ENCODE measurements around the gene EPB41L5.
"Not testable (repeated sequence)": the region's sequence is repeated elsewhere in the genome, so short reads cannot be mapped to it uniquely, and the experiment has no call there.

Gene EPB41L5

DNA sequence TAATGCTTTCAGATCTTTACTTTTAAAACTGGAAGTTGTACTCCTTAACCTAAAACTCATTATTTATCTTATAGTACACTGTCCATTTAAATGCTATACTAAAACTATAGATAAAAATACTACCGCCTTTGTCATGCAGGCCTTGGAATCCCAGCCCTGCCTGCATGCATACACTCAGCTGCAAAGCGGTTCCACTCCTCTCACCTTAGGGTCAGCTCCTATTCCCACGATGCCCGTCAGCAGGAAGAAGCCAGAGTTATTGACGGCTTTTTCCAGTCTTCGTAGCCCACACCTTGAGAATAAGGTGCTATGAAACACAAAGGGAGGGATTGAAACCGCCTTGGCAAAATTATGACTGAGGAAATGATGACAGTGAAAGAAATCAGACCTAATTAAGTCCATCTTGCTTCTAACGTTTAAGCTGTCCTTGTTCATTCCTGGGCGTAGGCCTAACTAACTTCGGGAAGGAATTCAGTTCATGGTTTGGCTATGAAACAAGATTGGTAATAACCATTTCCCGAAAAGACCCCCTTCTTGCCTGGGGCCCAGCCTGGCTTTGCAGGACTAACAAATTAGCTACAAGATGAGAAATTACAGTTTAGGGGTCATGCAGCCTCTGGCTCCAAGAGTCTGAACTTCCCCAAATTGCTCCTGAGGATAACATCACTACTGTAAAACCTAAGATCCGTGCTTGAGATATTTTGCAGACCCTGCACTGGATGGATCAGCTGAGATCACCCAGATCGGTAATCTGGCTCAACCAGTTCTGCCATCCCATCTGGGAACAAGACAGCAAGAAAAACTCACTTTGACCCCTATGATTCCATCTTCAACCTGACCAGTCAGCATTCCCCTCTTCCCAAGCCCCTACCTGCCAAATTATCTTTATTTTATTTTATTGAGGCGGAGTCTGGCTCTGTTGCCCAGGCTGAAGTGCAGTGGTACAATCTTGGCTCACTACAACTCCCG lies 17.1 kb downstream of the EPB41L5 start:
- DNase-seq (ENCODE audit: low read depth in 2 of 2): no peak

DNA sequence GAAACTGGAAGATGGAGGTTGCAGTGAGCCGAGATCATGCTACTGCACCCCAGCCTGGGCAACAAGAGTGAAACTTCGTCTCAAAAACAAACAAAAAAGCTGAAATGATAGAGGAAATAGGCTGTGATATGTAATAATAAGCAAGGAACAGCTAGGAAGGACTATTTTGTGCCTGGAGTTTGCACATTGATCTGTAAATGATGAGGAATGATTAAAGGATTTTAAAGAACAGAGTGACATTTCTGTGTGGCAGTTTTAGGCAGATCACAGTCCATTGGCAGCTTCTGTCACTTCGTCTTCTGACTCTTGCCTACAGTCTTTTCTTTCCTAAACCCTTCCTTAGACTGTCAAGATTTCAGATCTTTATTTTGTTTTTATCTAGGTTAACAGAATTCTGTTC lies 19.4 kb downstream of the EPB41L5 start:
- DNase-seq (ENCODE audit: low read depth in 2 of 2): no peak

DNA sequence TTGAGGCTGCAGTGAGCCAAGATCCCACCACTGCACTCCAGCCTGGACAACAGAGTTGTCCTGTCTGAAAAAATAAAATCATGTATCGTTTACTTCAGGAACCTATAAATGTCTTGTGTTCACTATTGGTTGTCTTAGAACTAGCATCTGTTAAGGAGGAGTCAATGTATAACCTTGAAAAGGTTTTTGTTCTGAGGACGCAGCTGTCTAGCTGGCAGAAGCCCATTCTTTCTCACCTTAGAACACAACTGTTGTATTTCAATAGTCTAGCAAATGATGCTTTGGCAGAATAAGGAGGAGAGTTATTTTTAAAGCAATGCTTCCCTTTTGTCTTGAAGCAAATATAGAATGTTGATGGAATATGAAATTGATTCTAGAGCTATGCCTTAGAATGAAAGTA lies 21.1 kb downstream of the EPB41L5 start:
- DNase-seq (ENCODE audit: low read depth in 2 of 2): no peak

DNA sequence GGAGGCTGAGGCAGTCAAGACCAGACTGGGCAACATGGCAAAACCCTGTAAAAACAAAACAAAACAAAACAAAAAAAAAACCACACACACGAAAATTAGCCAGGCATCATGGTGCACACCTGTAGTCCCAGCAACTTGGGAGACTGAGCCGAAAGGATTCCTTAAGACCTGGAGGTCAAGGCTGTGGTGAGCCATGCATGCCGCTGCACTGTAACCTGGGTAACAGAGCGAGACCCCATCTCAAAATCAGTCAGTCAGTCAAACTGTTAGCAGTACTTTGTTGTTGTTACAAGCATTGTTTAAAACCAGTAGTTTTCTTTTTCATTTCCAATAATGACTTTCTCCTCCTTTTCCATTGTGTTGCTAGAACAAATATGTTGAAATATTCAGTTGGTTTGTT lies 21.7 kb downstream of the EPB41L5 start:
- DNase-seq (ENCODE audit: low read depth in 2 of 2): no peak

DNA sequence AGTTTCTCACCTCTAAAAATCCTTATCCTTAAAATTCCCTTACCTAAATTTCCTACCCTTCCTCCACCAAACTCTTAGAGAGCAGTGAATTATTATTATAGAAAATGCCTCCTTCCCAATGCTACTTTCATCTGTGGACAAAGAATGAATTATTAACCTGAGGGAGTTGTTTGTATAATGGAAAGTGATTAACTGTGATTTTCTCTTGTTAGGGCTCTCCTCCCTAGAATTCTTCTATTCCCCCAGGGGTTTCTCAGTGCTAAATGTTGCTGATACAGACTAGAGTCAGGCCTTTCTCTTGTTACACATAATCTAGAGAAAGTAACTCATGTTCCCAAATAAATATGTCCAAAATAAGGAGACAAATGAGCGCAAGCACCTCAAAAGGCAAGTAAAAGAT lies 23.3 kb downstream of the EPB41L5 start:
- DNase-seq (ENCODE audit: low read depth in 2 of 2): no peak

DNA sequence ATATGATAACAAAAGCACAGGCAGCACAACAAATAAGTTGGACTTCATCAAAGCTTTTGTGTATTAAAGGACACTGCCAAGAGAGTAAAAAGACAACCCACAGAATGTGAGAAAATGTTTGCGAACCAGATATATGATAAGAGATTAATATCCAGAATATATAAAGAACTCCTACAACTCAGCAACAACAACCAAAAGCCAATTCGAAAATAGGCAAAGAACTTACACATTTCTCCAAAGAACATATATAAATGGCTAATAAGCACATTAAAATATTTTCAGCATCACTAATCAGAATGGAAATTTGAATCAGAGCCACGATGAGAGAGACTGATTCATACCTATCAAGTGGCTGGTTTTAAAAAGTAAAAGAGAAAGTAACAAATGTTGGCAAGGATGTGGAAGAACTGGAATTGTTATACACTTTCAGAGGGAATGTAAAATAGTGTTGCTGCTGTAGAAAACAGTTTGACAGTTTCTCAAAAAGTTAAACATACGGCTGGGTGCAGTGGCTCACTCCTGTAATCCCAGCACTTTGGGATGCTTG lies 25.2 kb downstream of the EPB41L5 start:
- DNase-seq (ENCODE audit: low read depth in 2 of 2): no peak

DNA sequence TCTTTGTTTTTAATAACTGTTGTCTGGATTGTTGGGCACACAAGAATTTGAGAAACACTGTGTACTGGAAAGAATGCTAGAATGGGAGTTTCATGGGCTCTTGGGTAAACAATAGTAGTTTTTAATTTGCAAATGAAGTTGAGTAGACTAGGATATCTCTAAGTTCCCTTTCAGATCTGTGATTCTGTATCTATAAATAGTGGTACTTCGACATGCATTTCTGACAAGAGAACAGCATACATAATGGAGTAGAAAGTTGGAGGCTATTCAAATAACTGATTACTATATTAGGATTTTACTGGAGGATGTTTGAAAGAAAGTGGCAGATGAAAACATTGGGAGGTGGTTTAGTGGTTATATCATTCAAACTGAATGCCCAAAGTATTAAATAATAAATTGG lies 29.5 kb downstream of the EPB41L5 start:
- no peak for DNase-seq (ENCODE audit: low read depth in 2 of 2)

DNA sequence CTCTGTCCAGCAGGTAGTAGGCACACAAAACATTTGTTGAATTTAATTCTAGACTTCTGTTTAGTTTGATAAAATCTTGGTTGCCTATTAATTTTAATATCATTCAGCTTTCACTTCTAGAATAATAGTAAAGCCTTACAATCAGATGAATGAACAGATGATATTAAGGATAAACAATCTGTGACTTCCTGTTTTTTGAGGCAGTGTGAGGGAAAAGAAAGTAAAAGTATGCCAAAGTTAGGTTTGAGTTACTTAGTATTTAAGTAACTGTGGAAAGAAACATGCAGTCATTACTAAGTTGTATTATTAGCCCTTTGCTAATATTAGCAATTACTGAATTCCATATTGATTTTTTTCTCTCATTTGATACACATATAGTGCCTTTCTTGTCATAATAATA lies 31.5 kb downstream of the EPB41L5 start:
- DNase-seq (ENCODE audit: low read depth in 2 of 2): no peak

DNA sequence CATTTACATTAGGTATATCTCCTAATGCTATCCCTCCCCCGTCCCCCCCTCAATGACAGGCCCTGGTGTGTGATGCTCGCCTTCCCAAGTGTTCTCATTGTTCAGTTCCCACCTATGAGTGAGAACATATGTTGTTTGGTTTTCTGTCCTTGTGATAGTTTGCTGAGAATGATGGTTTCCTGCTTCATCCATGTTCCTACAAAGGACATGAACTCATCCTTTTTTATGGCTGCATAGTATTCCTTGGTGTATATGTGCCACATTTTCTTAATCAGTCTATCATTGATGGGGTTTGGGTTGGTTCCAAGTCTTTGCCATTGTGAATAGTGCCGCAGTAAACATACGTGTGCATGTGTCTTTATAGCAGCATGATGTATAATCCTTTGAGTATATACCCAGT lies 32.9 kb downstream of the EPB41L5 start:
- DNase-seq (ENCODE audit: low read depth in 2 of 2): not testable (repeated sequence)

DNA sequence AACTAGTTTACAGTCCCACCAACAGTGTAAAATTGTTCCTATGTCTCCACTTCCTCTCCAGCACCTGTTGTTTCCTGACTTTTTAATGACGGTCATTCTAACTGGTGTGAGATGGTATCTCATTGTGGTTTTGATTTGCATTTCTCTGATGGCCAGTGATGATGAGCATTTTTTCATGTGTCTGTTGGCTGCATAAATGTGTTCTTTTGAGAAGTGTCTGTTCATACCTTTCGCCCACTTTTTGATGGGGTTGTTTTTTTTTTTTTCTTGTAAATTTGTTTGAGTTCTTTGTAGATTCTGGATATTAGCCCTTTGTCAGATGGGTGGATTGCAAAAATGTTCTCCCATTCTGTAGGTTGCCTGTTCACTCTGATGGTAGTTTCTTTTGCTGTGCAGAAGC lies 33.4 kb downstream of the EPB41L5 start:
- not testable (repeated sequence) for DNase-seq (ENCODE audit: low read depth in 2 of 2)

DNA sequence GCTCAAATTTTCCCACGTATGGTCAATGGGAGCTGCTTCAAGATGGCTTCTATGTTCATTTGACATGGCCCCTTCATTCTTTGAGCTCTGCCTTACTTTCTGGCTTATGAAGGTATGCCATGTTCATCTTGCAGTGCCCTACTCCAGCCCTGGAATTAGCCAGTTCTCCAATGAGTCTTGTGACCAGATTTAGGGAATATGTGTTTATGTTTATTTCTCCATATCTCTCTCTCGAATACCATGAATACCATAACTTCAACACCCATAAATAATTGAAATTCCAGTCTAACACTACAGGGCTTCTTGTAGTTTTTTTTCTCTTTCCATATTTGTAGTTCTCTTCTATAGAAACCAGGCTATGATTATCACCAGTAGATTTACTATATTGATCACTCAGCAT lies 39.7 kb downstream of the EPB41L5 start:
- no peak for DNase-seq (ENCODE audit: low read depth in 2 of 2)

DNA sequence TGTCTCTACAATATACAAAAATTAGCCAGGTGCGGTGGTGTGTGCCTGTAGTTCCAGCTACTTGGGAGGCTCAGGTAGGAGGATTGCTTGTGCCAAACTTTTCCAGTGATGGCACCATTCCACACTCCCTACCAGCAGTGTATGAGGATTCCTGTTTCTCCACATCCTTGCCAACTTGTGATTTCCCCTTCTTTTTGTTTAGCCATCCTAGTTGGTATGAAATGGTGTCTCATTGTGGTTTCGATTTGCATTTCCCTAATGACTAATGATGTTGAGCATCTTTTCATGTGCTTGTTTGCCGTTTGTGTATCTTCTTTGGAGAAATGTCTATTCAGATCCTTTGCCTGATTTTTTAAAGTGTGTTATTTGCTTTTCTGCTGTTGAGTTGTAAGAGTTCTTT lies 41.0 kb downstream of the EPB41L5 start:
- DNase-seq (ENCODE audit: low read depth in 2 of 2): no peak

DNA sequence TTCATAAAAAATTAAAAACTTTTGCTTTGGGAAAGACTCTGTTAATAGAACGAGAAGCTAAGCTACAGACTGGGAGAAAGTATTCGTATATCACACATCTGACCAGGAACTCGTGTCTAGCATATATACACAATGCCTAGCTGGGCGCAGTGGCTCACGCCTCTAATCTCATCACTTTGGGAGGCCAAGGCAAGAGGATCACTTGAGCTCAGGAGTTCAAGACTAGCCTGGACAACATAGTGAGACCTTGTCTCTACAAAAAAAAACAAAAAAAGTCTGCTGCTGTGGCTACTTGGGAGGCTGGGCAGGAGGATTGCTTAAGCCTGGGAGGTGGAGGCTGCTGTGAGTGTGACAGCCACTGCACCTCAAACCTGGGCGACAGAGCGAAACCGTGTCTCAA lies 46.6 kb downstream of the EPB41L5 start:
- DNase-seq (ENCODE audit: low read depth in 2 of 2): no peak

DNA sequence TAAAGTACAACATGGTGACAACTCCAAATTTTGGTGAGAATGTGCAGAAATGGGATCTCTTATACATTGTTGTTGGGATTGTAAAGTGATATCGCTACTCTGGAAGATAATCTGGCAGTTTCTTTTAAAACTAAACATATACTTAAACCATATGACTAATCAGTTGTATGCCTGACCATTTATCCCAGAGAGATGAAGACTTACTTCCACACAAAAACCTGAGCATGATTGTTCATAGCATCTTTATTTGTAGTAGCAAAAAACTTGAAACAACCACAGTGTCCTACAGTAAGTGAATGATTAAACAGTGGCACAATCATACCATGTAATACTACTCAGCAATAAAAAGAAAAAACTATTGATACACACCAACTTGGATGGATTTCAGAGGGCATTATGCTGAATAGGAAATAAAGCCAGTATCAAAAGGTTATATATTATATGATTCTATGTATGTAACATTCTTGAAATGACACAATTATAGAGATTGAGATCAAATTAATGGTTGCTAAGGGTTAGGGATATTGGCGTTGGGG lies 47.3 kb downstream of the EPB41L5 start:
- DNase-seq (ENCODE audit: low read depth in 2 of 2): no peak

DNA sequence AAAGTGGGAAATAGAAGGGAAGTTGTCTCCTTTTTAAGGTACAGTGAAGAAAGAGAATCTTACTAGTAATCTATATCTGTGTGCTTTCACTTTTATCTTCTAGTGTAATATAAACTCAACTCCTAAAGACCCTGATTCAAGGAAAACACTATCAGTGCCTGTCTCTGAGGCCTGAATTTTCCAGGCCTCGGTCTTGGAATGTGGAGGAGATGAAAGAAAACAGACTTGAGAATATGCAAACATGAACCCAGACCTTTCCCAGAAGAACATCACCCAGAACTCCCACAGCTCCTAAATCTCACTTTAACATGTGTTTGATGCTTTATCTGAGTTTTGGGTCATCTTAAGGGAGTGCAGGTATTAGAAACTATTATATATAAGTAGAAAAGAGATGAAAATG lies 51.8 kb downstream of the EPB41L5 start:
- DNase-seq (ENCODE audit: low read depth in 2 of 2): no peak

DNA sequence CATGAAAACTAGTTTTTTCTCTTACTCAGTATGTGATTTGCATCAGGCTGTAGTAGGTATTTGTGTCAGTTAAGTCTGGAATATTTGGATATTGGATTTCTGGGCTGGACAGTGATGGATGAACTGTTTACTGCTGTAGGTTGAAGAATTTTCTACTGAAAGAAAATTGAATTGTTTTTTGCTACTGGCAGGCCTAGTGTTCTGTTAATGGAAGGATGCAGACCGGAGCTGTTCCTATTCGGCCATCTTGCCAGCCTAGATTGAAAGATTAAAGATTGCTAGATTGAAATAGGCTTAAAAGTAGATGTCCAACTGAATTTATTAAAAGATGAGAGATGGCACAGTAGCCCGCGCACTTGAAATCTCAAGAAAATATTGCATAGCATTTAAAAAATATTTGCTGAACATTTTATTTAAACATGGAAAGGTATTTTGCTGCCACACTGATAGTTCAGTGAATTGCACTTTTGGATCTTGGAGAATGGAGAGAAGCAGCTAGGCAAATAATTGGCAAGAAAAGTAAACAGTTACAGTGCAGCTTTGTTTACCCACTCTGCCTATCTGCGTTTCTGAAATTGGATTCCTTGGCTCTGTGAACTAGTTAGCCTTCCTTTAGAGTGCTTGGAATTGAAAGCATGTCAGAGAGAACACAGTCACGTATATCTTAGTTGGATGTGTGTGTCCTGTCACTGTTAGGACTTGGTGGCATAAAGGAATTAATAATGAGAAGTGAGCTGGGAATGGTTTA lies 54.1 kb downstream of the EPB41L5 start:
- DNase-seq (ENCODE audit: low read depth in 2 of 2): no peak

DNA sequence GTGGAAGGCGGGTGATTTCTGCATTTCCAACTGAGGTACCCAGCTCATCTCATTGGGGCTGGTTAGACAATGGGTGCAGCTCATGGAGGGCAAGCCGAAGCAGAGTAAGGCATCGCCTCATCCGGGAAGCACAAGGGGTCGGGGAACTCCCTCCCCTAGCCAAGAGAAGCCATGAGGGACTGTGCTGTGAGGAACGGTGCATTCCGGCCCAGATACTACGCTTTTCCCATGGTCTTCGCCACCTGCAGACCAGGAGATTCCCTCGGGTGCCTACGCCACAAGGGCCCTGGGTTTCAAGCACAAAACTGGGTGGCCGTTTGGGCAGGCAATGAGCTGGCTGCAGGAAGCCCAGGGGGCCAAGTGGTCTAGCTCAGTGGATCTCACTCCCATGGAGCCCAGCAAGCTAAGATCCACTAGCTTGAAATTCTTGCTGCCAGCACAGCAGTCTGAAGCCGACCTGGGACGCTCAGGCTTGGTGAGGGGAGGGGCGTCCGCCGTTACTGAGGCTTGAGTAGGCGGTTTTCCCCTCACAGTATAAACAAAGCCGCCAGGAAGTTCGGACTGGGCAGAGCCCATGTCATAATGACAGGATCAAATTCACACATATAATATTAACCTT lies 55.3 kb downstream of the EPB41L5 start:
- not testable (repeated sequence) for DNase-seq (ENCODE audit: low read depth in 2 of 2)

DNA sequence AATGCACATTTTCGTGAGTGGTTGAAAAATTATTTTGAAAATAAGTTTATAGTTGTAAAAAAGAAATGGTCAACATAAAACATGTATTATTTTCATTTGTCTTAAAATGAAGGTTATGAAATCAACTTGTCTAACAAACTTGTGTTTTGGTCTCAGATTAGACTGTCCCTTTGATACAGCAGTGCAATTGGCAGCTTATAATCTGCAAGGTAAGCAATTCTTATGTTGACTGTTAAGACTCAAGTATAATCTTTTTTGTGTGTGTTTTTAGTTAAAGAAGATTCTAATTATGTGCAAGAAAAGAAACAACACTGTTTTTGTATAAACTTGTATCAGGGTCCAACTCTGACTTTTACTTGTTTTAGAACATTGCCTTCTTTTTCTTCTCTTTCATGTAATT lies 62.7 kb downstream of the EPB41L5 start:
- DNase-seq (ENCODE audit: low read depth in 2 of 2): no peak

DNA sequence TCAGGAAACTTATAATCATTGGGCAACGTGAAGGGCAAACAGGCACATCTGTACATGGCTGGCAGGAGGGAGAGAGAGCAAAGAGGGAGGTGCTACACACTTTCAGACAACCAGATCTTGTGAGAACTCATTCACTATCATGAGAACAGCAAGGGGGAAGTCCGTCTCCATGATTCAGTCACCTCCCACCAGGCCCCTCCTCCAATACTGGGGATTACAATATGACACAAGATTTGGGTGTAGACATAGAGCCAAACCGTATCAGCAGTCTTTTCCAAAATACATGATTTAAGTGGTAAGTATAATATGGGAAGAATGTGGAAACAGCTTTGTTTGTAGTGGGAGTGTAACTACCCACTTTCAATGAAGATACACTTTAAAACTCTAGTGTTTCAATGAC lies 65.0 kb downstream of the EPB41L5 start:
- no peak for DNase-seq (ENCODE audit: low read depth in 2 of 2)

DNA sequence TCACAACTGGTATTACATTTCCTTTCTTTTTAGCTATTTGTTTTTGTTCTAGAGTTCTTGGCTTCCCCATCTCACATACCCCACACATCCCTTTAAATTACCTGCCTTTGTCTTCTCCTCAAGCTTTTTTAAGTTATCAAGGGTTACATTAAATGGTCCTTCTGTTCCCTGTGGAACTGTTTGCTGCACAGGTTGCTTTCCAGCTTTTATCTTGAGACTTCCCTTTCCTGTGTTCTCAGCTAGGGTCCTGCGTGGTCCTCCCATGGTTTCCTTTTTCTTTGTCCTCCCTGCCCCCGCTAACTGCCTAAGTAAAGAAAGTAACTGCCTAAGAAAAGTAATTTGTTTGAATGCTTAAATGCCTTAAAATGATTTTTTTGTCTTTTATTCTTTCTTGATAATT lies 66.8 kb downstream of the EPB41L5 start:
- DNase-seq (ENCODE audit: low read depth in 2 of 2): no peak

DNA sequence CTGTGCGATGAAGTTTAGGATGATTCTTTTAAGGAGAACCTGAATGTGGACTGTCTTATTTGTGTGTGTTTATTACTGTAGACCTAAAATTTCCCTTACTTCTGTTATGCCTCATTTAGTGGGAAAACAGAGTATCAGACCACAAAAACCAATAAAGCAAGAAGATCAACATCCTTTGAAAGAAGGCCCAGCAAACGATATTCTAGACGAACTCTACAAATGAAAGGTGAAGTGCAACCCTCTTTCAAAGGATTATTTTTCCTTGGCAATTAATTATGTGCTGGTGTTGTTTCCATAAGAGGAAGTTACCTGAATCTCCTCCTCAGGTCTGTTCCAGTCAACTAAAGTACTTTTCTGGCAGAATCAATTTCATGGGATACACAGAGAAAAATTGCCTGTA lies 78.6 kb downstream of the EPB41L5 start:
- no peak for DNase-seq (ENCODE audit: low read depth in 2 of 2)

DNA sequence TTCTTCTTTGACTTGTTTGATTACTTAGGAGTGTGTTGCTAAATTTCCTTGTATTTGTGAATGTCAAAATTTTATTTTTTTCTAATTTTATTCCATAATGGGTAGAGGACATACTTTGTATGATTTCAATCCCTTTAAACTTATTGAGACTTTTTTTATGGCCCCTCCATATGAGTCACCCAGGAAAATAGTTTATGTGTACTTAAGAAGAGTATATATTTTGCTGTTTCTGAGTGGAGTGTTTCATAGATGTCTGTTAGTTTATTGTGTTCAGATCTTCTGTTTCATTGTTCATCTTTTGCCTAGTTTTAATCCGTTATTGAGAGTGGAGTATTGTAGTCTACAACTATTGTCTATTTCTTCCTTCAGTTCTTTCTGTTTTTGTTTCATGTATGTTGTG lies 81.9 kb downstream of the EPB41L5 start:
- no peak for DNase-seq (ENCODE audit: low read depth in 2 of 2)
